Smooth muscle cell (in vitro differentiated cells): ENCODE data around the gene EDN2. TPM values are rescaled to one million over a fixed set of nuclear protein-coding genes. Genes with fewer than 3 reads are reported as not detected.

Source experiments
- DNase-seq: peaks from one replicate; lab custom pipeline; 2025; ENCODE audit not compliant: unreplicated experiment; lab: John Stamatoyannopoulos, UW
- H2AFZ ChIP-seq: fragments of 200-600 bp; sonication (generic); 2 replicates; pipeline ENCODE4 v1.6.0; 2016; ENCODE audit warnings: antibody characterized with exemption, low read depth, mild to moderate bottlenecking
- H3F3A ChIP-seq: fragments of 200-600 bp; sonication (generic); 2 replicates; pipeline ENCODE4 v1.6.0; 2017; ENCODE audit warnings: antibody characterized with exemption, low read depth
- H3K27ac ChIP-seq: fragments of 200-600 bp; sonication (generic); 2 replicates; pipeline ENCODE4 v1.5.1; 2016; ENCODE audit warnings: low read depth, mild to moderate bottlenecking
- H3K27me3 ChIP-seq: fragments of 200-600 bp; sonication (generic); 2 replicates; pipeline ENCODE4 v1.6.1; 2016; ENCODE audit warnings: low read depth, mild to moderate bottlenecking
- H3K36me3 ChIP-seq: fragments of 200-600 bp; sonication (generic); 2 replicates; pipeline ENCODE4 v1.5.1; 2016; ENCODE audit warnings: low read depth
- H3K4me1 ChIP-seq: fragments of 200-600 bp; sonication (generic); 2 replicates; pipeline ENCODE4 v1.5.1; 2016; ENCODE audit warnings: low read depth
- H3K4me2 ChIP-seq: fragments of 200-600 bp; sonication (generic); 2 replicates; pipeline ENCODE4 v1.6.0; 2016; ENCODE audit warnings: mild to moderate bottlenecking
- H3K4me3 ChIP-seq: fragments of 200-600 bp; sonication (generic); 2 replicates; pipeline ENCODE4 v1.5.1; 2016; ENCODE audit warnings: mild to moderate bottlenecking
- H3K79me2 ChIP-seq: fragments of 200-600 bp; sonication (generic); 2 replicates; pipeline ENCODE4 v1.6.0; 2016; ENCODE audit warnings: low read depth, mild to moderate bottlenecking
- H3K9ac ChIP-seq: fragments of 200-600 bp; sonication (generic); 2 replicates; pipeline ENCODE4 v1.6.0; 2016; ENCODE audit warnings: low read depth
- H3K9me3 ChIP-seq: fragments of 200-600 bp; sonication (generic); replicated peaks from 2 replicates; pipeline ENCODE4 v1.5.1; 2016; ENCODE audit warnings: low read depth
- H4K20me1 ChIP-seq: fragments of 200-600 bp; sonication (generic); 2 replicates; pipeline ENCODE4 v1.6.0; 2016; ENCODE audit warnings: low read depth
- CTCF ChIP-seq: fragments of 200-600 bp; sonication (generic); IDR thresholded peaks from 2 replicates; pipeline ENCODE4 v1.5.1; 2017; ENCODE audit warnings: borderline replicate concordance, mild to moderate bottlenecking, antibody characterized with exemption; ENCODE audit not compliant: insufficient read depth, poor library complexity, severe bottlenecking
- WGBS: methylation state at CpG from one replicate; pipeline ENCODE4 v1.1.7; 2016; ENCODE audit warnings: low lambda C conversion rate; 5-methylcytosine and 5-hydroxymethylcytosine counted together
- polyA plus RNA-seq: library from polyadenylated mRNA; unstranded; fragments of >200 nt; fragmentation: Nextera tagmentation; extraction: Ambion mirVana; gene quantifications from 2 replicates; pipeline ENCODE4 v1.2.1, GENCODE V29; 2016
- total RNA-seq: library from RNA; depleted of rRNA; stranded (reverse); fragments of >200 nt; gene quantifications from 2 replicates; pipeline ENCODE4 v1.2.3, GENCODE V29; 2014

Gene EDN2
- total and polyA plus RNA-seq, 2 experiments from 2014 or later: not detected

- H3K9me3 ChIP-seq: no peaks in the 10 kb centered on the region
- peaks cover 6% of the 10 kb centered on the region for H3K4me1 ChIP-seq
- 94% methylated on average over 19 of the region's 19 CpGs for WGBS
- H3K9ac ChIP-seq: no peak overlapping the region
- no peaks in the 10 kb centered on the region for H3K36me3 ChIP-seq
- no peak overlapping the region for H3K27ac ChIP-seq
- TF ChIP-seq CTCF: no peak
- no peak for DNase-seq
- H3K79me2 ChIP-seq: no peaks in the 10 kb centered on the region
- H3K4me3 ChIP-seq: no peak overlapping the region
- no peaks in the 10 kb centered on the region for H4K20me1 ChIP-seq
- no peaks in the 10 kb centered on the region for H3F3A ChIP-seq
- H2AFZ ChIP-seq: no peak overlapping the region
- H3K27me3 ChIP-seq: no peaks in the 10 kb centered on the region
- H3K4me2 ChIP-seq: no peak overlapping the region
Observed at GRCh38 chr1:41479000-41479807, 5.3 kb downstream of the EDN2 start.

GRCh38 chr1:41478118-41478748 is 6.2 kb downstream of the EDN2 start:
- Histone ChIP-seq H3K79me2 (no peaks in the 10 kb centered on the region), H3K27ac (no peak overlapping the region), H3F3A (no peaks in the 10 kb centered on the region), H3K4me3 (no peak overlapping the region), H3K9ac (no peak overlapping the region), H3K4me1 (peaks cover 6% of the 10 kb centered on the region), H2AFZ (no peak overlapping the region), H4K20me1 (no peaks in the 10 kb centered on the region), H3K36me3 (no peaks in the 10 kb centered on the region), H3K9me3 (no peaks in the 10 kb centered on the region), H3K27me3 (no peaks in the 10 kb centered on the region), H3K4me2 (no peak overlapping the region)
- 89% methylated on average over 12 of the region's 12 CpGs for WGBS
- no peak for TF ChIP-seq CTCF
- DNase-seq: no peak

GRCh38 chr1:41476807-41477361 is 7.6 kb downstream of the EDN2 start:
- Histone ChIP-seq H3F3A (no peaks in the 10 kb centered on the region), H3K27me3 (no peaks in the 10 kb centered on the region), H3K79me2 (no peaks in the 10 kb centered on the region), H3K27ac (no peak overlapping the region), H3K36me3 (no peaks in the 10 kb centered on the region), H3K4me3 (no peak overlapping the region), H3K4me1 (no peaks in the 10 kb centered on the region), H3K9ac (no peak overlapping the region), H3K9me3 (no peaks in the 10 kb centered on the region), H2AFZ (no peak overlapping the region), H3K4me2 (no peak overlapping the region), H4K20me1 (no peaks in the 10 kb centered on the region)
- WGBS: 95% methylated on average over 11 of the region's 11 CpGs
- no peak for DNase-seq
- TF ChIP-seq CTCF: no peak
